GM19372 (cell line): ENCODE measurements around the gene TSGA10.

Experiments used
- ATAC-seq: cut with Tn5 transposase; IDR thresholded peaks from one replicate; pipeline ENCODE4 v1.9.1; 2021; ENCODE audit warnings: mild to moderate bottlenecking, low read depth, moderate library complexity; ENCODE audit not compliant: unreplicated experiment

The TSGA10 gene

DNA sequence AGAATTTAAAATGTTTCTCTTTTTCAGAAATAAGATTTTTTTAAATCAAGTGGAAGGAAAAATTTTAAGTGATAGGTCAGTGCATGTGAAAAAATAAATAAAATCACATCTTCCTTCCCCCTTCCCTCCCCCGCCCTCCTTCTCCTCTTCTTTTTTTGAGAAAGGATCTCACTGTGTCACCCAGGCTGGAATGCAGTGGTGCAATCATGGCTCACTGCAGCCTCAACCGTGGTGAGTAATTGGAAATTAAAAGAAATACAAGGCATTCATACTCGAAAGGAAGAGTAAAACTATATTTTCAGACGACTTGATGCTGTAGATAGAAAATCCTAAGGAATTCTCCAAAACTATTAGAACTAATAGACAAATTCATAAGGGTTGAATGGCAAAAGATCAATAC is 201.8 kb downstream of the TSGA10 start:
- no peak for ATAC-seq

DNA sequence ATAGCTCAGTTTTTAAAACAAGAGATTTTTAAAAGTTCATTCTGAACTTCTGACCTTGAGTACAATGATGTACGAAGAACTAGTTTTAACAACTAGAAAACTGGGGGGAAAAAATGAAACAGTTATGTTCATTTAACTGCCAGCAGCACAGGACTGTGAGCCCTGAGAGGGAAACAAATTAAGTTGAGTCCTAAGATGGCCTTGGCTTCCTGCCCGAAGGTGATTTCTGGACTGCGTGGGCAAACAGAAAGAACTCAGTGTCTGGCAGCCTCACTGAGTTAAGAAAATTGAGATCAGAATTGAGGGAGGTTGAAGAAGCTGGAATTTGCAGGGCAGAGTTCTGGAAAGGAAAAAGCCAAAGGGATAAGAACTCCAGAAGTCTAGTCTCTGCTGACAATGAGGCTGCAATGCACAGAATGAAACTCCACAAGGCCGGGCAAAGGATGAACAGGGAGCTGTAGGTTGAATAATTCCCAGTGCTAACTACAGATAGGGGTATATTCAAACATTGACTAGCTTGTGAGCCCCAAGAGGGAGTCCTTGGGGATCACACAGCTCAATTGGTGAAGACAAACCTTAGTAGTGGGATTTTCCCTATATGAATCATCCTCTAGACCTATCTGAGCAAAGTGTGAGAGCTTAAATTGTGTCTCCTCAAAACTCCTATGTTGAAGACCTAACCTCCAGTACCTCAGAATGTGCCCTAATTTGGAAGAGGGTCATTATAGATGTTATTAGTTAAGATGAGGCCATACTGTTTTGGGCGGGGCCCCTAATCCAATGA is 205.6 kb downstream of the TSGA10 start:
- ATAC-seq, result no peak

DNA sequence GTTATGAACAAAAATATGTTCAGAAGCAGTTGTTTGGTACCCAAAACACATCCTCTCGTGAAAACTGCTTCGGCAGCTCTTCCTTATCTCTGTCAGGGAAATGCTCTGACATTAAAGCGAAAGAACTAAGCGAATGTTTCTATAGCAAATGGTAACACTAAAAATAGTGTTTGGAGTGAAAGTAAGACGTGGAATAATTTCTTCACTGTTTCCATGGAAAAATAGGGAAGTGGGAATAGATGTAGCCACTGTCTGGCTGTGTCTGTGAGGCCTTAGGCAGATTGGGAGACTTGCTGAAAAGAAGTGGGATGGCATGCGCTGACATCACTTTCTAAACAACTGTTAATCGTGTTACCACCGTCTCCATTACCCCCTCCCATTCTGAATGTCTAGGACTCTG is 207.2 kb downstream of the TSGA10 start:
- ATAC-seq, result no peak
